HUES64 (cell line): ENCODE results near the gene CBX6.
A peak's percentile ranks its signal among the peaks of the same experiment; 100 is the strongest.

Experiments used
- H3K27ac ChIP-seq: 2 replicates; pipeline ENCODE4 v1.7.0; 2013; ENCODE audit warnings: low read depth, low read length, inconsistent platforms
- H3K27me3 ChIP-seq: 2 replicates; pipeline ENCODE4 v1.6.1; 2013; ENCODE audit warnings: mild to moderate bottlenecking, low read length; ENCODE audit not compliant: insufficient read depth
- H3K36me3 ChIP-seq: 2 replicates; pipeline ENCODE4 v1.6.1; 2013; ENCODE audit warnings: mild to moderate bottlenecking, low read length; ENCODE audit not compliant: insufficient read depth
- H3K4me1 ChIP-seq: 2 replicates; pipeline ENCODE4 v1.6.1; 2013; ENCODE audit warnings: mild to moderate bottlenecking, low read length, moderate library complexity; ENCODE audit not compliant: insufficient read depth
- H3K4me3 ChIP-seq: 2 replicates; pipeline ENCODE4 v1.5.1; 2013; ENCODE audit warnings: mild to moderate bottlenecking, low read length, moderate library complexity
- H3K9ac ChIP-seq: 2 replicates; pipeline ENCODE4 v1.6.1; 2013; ENCODE audit warnings: mild to moderate bottlenecking, low read depth, low read length
- H3K9me3 ChIP-seq: 2 replicates; pipeline ENCODE4 v1.6.1; 2013; ENCODE audit warnings: low read depth, low read length; ENCODE audit not compliant: insufficient read depth
- WGBS: fragments of 150-250, 120-280 bp; methylation state at CpG from one replicate; pipeline ENCODE4 v1.1.7; 2013; ENCODE audit warnings: missing lambda C conversion rate; 5-methylcytosine and 5-hydroxymethylcytosine counted together

The CBX6 gene

DNA sequence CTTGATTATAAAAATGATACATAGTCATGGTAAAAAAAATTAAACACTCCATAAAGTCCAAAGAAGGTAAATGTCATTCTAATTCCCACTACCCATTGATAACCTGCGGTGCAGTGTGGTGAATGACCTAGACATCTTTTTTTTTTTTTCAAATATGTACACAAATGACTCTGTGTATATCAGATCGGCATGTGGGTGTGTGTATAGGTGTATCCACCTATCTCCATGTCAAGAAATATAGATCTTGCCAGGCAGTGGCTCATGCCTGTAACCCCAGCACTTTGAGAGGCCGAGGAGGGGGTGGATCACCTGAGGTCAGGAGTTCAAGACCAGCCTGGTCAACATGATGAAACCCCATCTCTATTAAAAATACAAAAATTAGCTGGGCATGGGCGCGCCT, 18.4 kb upstream of the CBX6 start:
- H3K4me3 ChIP-seq: no peak overlapping the region
- H3K27me3 ChIP-seq: no peaks in the 10 kb centered on the region
- no peaks in the 10 kb centered on the region for H3K9me3 ChIP-seq
- 91% methylated on average over 5 of the region's 5 CpGs for WGBS
- H3K9ac ChIP-seq: no peak overlapping the region
- H3K4me1 ChIP-seq: no peaks in the 10 kb centered on the region
- H3K36me3 ChIP-seq: no peaks in the 10 kb centered on the region
- H3K27ac ChIP-seq: no peak overlapping the region

DNA sequence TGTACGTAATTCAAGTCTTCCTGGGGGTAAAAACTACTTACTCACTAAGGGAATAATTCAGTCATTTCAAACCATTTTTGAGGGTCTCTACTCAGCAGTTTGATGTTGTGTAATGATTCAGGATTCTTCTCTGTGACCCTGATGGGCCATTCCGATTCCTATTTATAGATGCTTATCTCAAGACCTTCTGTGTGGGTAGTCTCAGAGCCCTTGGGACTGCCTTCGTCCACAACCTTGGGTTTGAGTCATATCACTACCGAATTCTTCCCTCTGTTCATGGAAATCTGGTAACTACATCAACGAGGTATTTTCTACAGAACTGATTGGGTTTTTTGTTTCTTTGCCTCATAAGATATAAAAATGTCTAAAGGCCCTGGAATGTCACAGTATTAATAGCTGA, 14.3 kb upstream of the CBX6 start:
- H3K4me1 ChIP-seq: no peaks in the 10 kb centered on the region
- H3K27ac ChIP-seq: no peak overlapping the region
- no peak overlapping the region for H3K9ac ChIP-seq
- no peaks in the 10 kb centered on the region for H3K9me3 ChIP-seq
- 90% methylated on average over 4 of the region's 5 CpGs for whole genome bisulfite sequencing
- no peaks in the 10 kb centered on the region for H3K36me3 ChIP-seq
- H3K4me3 ChIP-seq: no peak overlapping the region
- H3K27me3 ChIP-seq: no peaks in the 10 kb centered on the region

DNA sequence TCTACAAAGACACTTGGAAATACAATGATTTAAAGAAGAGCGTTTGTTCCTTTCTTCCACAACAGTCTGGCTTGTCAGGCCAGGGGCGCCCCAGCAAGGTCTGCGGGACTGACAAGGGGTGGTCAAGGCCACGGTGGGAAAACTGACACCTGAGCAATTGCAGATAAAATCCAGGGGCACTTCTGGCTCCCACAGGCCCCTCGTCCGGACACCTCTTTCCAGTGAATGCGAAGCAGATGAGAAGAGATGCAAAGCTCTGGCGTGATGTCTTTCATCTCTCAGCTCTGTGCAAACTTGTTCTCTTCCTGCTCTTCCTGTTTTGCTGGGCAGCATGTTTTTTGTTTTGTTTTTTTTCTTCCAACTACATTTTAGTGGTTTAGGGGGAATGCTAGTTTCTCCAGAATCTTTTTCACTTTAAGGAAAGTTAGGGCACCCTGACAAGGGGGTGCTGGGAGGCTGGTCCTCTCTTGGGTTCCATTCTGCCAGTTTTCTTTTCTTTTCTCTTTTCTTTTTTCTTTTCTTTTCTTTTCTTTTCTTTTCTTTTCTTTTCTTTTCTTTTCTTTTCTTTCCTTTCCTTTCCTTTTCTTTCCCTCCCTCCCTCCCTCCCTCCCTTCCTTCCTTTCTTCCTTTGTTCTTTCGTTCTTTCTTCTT, 11.1 kb upstream of the CBX6 start:
- 72% methylated on average over 9 of the region's 9 CpGs for WGBS
- Histone ChIP-seq H3K9ac (no peak overlapping the region), H3K27ac (no peak overlapping the region)

DNA sequence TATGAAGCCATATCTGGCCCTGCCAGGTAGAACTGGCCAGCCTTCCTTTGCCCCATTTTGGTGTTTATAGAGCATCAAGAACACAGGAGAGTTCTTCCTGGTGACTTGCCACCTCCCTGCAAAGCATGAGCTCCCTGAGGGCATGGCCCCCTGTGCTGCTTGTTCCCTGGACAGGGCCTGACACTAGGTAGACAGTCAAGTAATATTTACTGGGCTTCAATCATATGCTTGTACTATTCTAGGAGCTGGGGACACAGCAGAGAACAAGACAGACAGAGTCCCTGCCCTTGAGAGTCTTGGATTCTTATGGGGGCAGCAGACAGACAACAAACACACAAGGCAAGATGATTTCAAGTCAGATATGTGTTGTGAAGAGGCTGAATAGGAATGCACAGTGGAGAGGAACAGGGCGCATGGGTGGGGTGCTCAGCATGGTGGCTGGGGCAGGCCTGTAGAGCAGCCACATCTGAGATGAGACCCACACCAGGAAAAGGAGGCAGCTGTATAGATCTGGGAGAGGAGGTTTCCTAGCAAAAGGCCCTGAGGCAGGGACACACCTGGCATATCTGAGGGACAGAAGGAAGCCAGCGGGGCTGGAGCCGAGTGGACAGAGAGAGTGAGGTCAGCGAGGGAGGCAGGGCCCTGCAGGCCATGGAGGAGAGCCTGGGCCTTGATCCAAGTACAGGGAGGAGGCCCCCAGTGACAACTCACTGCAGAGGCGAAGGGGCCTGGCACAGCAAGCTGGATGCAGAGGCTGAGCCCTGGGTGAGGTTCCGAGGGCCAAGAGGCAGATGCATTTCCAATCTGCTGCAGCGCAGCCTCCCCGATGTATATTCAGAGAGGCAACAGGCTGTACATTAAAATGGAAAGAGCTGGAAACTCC, 10.2 kb upstream of the CBX6 start:
- Histone ChIP-seq H3K4me3 (no peak overlapping the region), H3K27ac (no peak overlapping the region)
- WGBS: 92% methylated on average over 8 of the region's 8 CpGs

More for the DNA sequence above, 11.1 kb upstream of the CBX6 start:
- Histone ChIP-seq H3K4me3 (no peak overlapping the region), H3K36me3 (no peaks in the 10 kb centered on the region), H3K27me3 (no peaks in the 10 kb centered on the region), H3K4me1 (no peaks in the 10 kb centered on the region), H3K9me3 (no peaks in the 10 kb centered on the region)

DNA sequence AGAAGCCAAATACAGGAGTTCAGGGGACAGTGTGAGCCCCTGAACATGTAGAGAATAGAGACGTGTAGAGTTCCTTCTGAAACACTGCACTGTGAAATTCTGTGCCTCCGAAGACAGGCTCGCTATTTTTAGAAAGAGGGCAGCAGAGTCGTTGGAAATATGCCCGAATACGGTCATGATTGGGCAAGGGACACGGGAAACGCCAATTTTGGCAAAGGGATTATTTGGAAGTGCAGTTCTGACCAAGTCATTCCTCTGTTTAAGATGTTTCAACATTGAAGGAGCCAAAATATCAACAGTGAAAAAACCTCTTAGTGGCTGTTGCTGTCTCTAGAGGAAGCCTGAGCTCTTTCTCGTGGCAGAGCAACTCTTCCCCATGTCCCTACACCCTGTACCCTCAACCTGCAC, 9.5 kb upstream of the CBX6 start:
- Histone ChIP-seq H3K9me3 (no peaks in the 10 kb centered on the region), H3K9ac (no peak overlapping the region), H3K36me3 (no peaks in the 10 kb centered on the region), H3K4me3 (no peak overlapping the region), H3K27ac (no peak overlapping the region), H3K27me3 (no peaks in the 10 kb centered on the region), H3K4me1 (no peaks in the 10 kb centered on the region)
- WGBS: 86% methylated on average over 9 of the region's 9 CpGs

More for the DNA sequence above, 10.2 kb upstream of the CBX6 start:
- H3K4me1 ChIP-seq: no peaks in the 10 kb centered on the region
- H3K27me3 ChIP-seq: no peaks in the 10 kb centered on the region
- H3K9ac ChIP-seq: no peak overlapping the region
- no peaks in the 10 kb centered on the region for H3K36me3 ChIP-seq
- H3K9me3 ChIP-seq: no peaks in the 10 kb centered on the region

DNA sequence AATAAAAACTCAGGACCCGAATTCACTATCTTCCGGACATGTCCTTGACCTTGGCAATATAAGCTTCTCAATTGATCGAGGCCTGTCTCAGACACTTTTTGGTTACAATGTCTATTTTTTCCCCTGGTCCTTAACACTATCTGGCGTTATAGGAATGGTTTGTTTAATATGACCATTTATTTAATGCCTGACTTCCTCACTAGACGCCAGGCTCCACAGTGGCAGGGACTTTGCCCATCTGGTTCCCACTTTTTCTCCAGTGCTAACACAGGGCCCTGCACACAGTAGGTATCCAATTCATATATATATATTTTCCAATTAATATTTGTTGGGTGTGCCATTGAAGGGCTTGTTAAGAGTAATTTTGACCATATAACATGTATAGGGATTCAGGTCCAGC, 7.9 kb upstream of the CBX6 start:
- Histone ChIP-seq H3K27me3 (0 out of 2 replicates have a peak, but pooled peaks cover 2% of the 10 kb centered on the region), H3K27ac (no peak overlapping the region), H3K9me3 (no peaks in the 10 kb centered on the region), H3K36me3 (no peaks in the 10 kb centered on the region), H3K4me1 (no peaks in the 10 kb centered on the region; the same call in 1 of the 2 replicates), H3K4me3 (no peak overlapping the region), H3K9ac (no peak overlapping the region)
- 97% methylated on average over 4 of the region's 5 CpGs for WGBS

DNA sequence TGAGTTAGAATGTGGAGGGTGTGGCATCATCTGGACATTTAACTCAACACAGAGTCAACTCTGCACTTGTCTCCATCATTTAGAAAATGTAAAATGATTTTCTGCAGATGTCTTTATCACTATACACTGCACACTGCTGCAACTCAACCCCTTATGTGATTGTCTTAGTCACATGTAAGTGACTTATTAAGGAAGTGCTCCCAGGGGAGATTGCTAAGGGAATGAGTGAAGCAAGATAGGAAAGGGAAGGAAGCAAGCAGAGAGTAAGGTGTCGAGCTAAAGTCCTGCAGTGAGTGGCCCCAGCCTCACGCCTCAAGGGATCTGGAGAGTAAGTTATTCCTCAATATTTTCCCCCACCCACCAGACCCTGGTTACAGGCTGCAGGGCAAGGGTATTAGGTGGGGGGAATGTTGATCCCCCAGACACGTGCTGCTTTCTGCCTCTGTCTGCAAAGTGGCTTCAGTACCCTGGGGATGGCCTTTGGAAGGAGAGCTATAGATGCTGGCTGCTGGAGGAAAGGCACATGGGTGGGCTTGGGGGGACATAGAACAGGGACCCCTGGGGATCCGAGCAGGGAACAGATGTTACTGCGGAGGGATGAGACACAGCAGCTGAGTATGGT, 7.2 kb upstream of the CBX6 start:
- WGBS: 87% methylated on average over 4 of the region's 5 CpGs
- no peaks in the 10 kb centered on the region for H3K36me3 ChIP-seq
- no peaks in the 10 kb centered on the region for H3K9me3 ChIP-seq
- no peak overlapping the region for H3K9ac ChIP-seq
- no peaks in the 10 kb centered on the region; the same call in 1 of the 2 replicates for H3K4me1 ChIP-seq
- H3K4me3 ChIP-seq: no peak overlapping the region
- 0 out of 2 replicates have a peak, but pooled peaks cover 3% of the 10 kb centered on the region for H3K27me3 ChIP-seq
- no peak overlapping the region for H3K27ac ChIP-seq

DNA sequence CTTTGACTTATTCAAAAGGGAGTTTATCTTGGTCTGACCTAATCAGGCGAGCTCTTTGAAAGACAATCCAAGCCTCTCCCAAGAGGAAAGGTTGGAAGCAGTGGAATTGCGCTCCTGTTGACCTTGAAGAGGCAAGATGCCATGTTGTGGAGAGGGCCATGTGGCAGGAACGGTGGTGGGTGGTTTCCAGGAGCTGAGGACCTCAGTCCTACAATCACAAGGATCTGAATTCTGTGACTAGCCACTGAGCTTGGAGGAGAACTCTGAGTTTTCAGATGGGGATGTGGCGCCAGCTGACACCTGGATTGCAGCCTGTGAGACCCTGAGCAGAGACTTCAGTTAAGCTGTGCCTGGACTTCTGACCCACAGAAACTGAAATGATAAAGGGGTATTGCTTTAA, 6.0 kb upstream of the CBX6 start:
- WGBS: 92% methylated on average over 4 of the region's 4 CpGs
- Histone ChIP-seq H3K27ac (no peak overlapping the region), H3K27me3 (0 out of 2 replicates have a peak, but pooled peaks cover 6% of the 10 kb centered on the region), H3K9ac (no peak overlapping the region), H3K4me3 (no peak overlapping the region), H3K4me1 (peaks cover 11% of the 10 kb centered on the region), H3K36me3 (no peaks in the 10 kb centered on the region), H3K9me3 (no peaks in the 10 kb centered on the region)

DNA sequence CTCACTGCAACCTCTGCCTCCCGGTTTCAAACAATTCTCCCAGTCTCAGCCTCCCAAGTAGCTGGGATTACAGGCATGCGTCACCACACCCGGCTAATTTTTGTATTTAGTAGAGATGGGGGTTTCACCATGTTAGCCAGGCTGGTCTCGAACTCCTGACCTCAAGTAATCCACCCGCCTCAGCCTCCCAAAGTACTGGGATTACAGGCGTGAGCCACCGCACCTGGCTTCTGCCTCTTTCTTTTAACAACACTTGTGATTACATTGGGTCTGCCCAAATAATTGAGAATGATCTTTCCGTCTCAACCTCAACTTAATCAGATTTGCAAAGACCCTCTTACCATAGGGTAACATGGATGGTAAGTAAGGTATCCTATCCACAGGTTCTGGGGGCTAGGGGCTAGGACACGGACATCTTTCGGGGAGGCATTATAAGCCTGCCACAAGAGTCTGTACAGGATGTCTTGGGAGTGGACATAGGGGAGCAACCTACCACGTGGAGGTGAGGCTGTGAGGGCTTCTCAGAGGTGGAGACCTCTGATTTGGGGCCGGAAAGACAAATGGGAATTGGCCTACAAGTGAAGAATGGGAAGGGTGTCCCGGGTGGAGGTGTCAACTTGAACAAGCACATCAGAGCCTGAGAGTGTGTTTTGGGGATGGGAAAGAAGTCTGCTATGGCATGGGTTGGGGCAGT, 2.7 kb upstream of the CBX6 start:
- no peak overlapping the region for H3K4me3 ChIP-seq
- no peaks in the 10 kb centered on the region for H3K9me3 ChIP-seq
- H3K36me3 ChIP-seq: peaks cover 5% of the 10 kb centered on the region
- peaks cover 18% of the 10 kb centered on the region for H3K4me1 ChIP-seq
- no peak overlapping the region for H3K9ac ChIP-seq
- H3K27ac ChIP-seq: no peak overlapping the region
- 93% methylated on average over 11 of the region's 13 CpGs for WGBS
- H3K27me3 ChIP-seq: 0 out of 2 replicates have a peak, but pooled peaks cover 6% of the 10 kb centered on the region

DNA sequence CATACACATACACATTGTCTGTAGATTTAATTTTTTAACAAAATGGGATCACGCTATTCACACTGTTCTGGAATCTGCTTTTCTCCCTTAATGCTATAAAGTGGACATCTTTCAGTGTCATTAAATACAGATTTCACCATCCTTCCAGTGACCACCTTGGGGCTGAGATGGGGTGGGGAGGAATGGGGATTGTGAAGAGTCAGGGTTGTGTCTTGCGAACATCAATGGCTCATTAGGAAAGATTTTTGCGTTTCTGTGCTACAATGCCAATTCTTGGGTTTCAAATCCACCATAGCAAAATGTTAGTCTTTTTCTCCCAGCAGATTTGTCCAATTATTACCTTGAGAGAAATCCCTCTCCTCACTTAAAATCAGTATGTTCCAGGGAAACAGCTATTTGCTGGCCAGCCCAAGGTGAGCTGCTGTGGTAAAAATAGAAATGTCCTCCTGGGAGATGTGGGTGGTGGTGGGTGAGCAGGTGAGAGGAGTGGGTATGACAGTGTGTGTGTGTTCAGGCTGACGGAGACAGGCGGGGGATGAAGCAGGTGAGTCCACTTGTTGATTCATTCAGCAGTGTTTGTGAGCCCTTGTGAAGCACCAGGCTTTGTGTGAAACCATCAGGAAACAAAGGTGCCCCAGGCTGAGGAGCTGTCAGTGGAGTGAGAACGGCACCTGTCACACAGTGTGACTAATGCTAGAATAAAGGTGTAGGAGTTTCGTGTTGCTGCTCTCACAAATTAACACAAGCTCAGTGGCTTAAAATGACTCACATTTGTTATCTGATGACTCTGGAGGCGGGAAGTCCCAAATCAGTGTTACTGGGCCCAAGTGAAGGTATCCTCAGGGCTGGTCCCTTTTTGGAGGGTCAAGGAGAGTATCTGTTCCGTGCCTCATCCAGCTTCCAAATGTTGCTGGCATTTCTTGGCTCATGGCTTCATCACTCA, 1.7 kb upstream of the CBX6 start:
- H3K9ac ChIP-seq: no peak overlapping the region
- WGBS: 65% methylated on average over 9 of the region's 9 CpGs
- no peak overlapping the region for H3K27ac ChIP-seq
- H3K36me3 ChIP-seq: peaks cover 11% of the 10 kb centered on the region
- 0 out of 2 replicates have a peak, but pooled peaks cover 6% of the 10 kb centered on the region for H3K27me3 ChIP-seq
- H3K9me3 ChIP-seq: no peaks in the 10 kb centered on the region
- peak overlapping the region; percentile 87 for H3K4me3 ChIP-seq
- H3K4me1 ChIP-seq: peaks cover 22% of the 10 kb centered on the region
